ENCODE data around the gene C19orf53.
A peak's percentile ranks its signal among the peaks of the same experiment; 100 is the strongest.

- TF ChIP-seq CTCF (IDR thresholded peaks at IDR 0.05) (peak; percentile 68), ZFX (IDR thresholded peaks at IDR 0.05; ENCODE audit: borderline replicate concordance) (no peak)
These were observed 10.6 kb downstream of the C19orf53 start for GRCh38 chr19:13784731-13785452.
